ENCODE data around the gene UHRF1. TPM values are rescaled to one million over a fixed set of nuclear protein-coding genes. Genes with fewer than 3 reads are reported as not detected.

UHRF1 gene
- total and polyA plus RNA-seq, 2 of the 13 experiments (the other 11 are each of a cell fraction or from before 2014, with no cell fraction given): 6.8 to 78.4 TPM

DNA sequence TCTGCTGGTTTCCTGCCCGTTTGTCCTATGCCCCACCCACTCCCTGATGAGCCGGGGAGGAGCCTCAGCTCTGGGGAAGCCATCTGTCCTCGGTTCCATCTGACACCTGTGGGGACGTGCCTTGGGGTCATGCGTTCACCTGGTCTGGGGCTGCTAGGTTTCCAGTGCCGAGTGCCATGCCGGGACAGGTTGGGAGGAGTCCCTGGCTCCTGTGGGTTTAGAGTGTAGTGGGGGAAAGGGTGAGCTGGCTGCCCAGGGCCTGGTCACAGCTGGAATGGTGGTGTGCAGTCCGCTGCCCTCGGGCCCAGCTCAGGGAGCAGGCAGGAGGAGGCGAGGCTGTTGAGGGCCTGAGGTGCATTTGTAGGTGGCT, 62.1 kb downstream of the UHRF1 start (continued):
- no peak for TF ChIP-seq HOXA7 (CRISPR knock-in tag; IDR thresholded peaks at IDR 0.05)
- no peak for TF ChIP-seq SP140L (CRISPR knock-in tag; IDR thresholded peaks at IDR 0.05; ENCODE audit: borderline replicate concordance)
- TF ChIP-seq HES4 (CRISPR knock-in tag; IDR thresholded peaks at IDR 0.05; ENCODE audit: borderline replicate concordance): no peak
- no peak for TF ChIP-seq PCBP2 (optimal IDR thresholded peaks at IDR 0.05; ENCODE audit: low read depth, low read length, poor library complexity, severe bottlenecking)
- TF ChIP-seq MTF1 (CRISPR knock-in tag; IDR thresholded peaks at IDR 0.05): no peak
- no peak for TF ChIP-seq ZBTB1 (CRISPR knock-in tag; IDR thresholded peaks at IDR 0.05; ENCODE audit: borderline replicate concordance)
- no peak for TF ChIP-seq POGZ (CRISPR knock-in tag; IDR thresholded peaks at IDR 0.05)
- no peak for TF ChIP-seq NR2F2 (IDR thresholded peaks at IDR 0.05; ENCODE audit: borderline replicate concordance, low read depth)
- TF ChIP-seq CENPX (CRISPR knock-in tag; IDR thresholded peaks at IDR 0.05): no peak
- TF ChIP-seq, protein P1, sequence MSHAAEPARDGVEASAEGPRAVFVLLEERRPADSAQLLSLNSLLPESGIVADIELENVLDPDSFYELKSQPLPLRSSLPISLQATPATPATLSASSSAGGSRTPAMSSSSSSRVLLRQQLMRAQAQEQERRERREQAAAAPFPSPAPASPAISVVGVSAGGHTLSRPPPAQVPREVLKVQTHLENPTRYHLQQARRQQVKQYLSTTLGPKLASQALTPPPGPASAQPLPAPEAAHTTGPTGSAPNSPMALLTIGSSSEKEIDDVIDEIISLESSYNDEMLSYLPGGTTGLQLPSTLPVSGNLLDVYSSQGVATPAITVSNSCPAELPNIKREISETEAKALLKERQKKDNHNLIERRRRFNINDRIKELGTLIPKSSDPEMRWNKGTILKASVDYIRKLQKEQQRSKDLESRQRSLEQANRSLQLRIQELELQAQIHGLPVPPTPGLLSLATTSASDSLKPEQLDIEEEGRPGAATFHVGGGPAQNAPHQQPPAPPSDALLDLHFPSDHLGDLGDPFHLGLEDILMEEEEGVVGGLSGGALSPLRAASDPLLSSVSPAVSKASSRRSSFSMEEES (CRISPR knock-in tag; IDR thresholded peaks at IDR 0.05): no peak
- TF ChIP-seq NR1H2 (CRISPR knock-in tag; IDR thresholded peaks at IDR 0.05; ENCODE audit: borderline replicate concordance, low read depth): no peak
- TF ChIP-seq ZNF572 (CRISPR knock-in tag; IDR thresholded peaks at IDR 0.05): no peak
- no peak for TF ChIP-seq ZNF282 (IDR thresholded peaks at IDR 0.05; ENCODE audit: partially characterized antibody)
- TF ChIP-seq, protein P2, sequence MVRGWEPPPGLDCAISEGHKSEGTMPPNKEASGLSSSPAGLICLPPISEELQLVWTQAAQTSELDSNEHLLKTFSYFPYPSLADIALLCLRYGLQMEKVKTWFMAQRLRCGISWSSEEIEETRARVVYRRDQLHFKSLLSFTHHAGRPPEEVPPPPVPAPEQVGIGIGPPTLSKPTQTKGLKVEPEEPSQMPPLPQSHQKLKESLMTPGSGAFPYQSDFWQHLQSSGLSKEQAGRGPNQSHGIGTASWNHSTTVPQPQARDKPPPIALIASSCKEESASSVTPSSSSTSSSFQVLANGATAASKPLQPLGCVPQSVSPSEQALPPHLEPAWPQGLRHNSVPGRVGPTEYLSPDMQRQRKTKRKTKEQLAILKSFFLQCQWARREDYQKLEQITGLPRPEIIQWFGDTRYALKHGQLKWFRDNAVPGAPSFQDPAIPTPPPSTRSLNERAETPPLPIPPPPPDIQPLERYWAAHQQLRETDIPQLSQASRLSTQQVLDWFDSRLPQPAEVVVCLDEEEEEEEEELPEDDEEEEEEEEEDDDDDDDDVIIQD (CRISPR knock-in tag; IDR thresholded peaks at IDR 0.05; ENCODE audit: low read depth): no peak
- TF ChIP-seq, protein P3, sequence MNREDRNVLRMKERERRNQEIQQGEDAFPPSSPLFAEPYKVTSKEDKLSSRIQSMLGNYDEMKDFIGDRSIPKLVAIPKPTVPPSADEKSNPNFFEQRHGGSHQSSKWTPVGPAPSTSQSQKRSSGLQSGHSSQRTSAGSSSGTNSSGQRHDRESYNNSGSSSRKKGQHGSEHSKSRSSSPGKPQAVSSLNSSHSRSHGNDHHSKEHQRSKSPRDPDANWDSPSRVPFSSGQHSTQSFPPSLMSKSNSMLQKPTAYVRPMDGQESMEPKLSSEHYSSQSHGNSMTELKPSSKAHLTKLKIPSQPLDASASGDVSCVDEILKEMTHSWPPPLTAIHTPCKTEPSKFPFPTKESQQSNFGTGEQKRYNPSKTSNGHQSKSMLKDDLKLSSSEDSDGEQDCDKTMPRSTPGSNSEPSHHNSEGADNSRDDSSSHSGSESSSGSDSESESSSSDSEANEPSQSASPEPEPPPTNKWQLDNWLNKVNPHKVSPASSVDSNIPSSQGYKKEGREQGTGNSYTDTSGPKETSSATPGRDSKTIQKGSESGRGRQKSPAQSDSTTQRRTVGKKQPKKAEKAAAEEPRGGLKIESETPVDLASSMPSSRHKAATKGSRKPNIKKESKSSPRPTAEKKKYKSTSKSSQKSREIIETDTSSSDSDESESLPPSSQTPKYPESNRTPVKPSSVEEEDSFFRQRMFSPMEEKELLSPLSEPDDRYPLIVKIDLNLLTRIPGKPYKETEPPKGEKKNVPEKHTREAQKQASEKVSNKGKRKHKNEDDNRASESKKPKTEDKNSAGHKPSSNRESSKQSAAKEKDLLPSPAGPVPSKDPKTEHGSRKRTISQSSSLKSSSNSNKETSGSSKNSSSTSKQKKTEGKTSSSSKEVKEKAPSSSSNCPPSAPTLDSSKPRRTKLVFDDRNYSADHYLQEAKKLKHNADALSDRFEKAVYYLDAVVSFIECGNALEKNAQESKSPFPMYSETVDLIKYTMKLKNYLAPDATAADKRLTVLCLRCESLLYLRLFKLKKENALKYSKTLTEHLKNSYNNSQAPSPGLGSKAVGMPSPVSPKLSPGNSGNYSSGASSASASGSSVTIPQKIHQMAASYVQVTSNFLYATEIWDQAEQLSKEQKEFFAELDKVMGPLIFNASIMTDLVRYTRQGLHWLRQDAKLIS (CRISPR knock-in tag; IDR thresholded peaks at IDR 0.05): no peak
- TF ChIP-seq, protein P4, sequence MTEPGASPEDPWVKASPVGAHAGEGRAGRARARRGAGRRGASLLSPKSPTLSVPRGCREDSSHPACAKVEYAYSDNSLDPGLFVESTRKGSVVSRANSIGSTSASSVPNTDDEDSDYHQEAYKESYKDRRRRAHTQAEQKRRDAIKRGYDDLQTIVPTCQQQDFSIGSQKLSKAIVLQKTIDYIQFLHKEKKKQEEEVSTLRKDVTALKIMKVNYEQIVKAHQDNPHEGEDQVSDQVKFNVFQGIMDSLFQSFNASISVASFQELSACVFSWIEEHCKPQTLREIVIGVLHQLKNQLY (CRISPR knock-in tag; IDR thresholded peaks at IDR 0.05): no peak
- TF ChIP-seq ZNF260 (CRISPR knock-in tag; IDR thresholded peaks at IDR 0.05; ENCODE audit: borderline replicate concordance, low read depth): no peak
- TF ChIP-seq, protein P5, sequence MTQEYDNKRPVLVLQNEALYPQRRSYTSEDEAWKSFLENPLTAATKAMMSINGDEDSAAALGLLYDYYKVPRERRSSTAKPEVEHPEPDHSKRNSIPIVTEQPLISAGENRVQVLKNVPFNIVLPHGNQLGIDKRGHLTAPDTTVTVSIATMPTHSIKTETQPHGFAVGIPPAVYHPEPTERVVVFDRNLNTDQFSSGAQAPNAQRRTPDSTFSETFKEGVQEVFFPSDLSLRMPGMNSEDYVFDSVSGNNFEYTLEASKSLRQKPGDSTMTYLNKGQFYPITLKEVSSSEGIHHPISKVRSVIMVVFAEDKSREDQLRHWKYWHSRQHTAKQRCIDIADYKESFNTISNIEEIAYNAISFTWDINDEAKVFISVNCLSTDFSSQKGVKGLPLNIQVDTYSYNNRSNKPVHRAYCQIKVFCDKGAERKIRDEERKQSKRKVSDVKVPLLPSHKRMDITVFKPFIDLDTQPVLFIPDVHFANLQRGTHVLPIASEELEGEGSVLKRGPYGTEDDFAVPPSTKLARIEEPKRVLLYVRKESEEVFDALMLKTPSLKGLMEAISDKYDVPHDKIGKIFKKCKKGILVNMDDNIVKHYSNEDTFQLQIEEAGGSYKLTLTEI (CRISPR knock-in tag; conservative IDR thresholded peaks at IDR 0.05): no peak
- TF ChIP-seq JUND (CRISPR knock-in tag; IDR thresholded peaks at IDR 0.05): no peak
- TF ChIP-seq MBD4 (IDR thresholded peaks at IDR 0.05; ENCODE audit: borderline replicate concordance, low read length): no peak
- TF ChIP-seq SNAI1 (CRISPR knock-in tag; IDR thresholded peaks at IDR 0.05; ENCODE audit: borderline replicate concordance): no peak
